Fibroblast of lung (primary cell): Measurements from ENCODE around the gene ABO. TPM values are rescaled to one million over a fixed set of nuclear protein-coding genes. Genes with fewer than 3 reads are reported as not detected.
"Not testable (repeated sequence)": the region's sequence is repeated elsewhere in the genome, so short reads cannot be mapped to it uniquely, and the experiment has no call there.

ENCODE experiments used
- DNase-seq, 2 donors: peaks; one replicate each; pipeline versions ENCODE4 v3.0.0 to v3.0.0-alpha.2; 2010; ENCODE audit warnings: low read depth in 2 of 2
- H2AFZ ChIP-seq: 2 replicates; pipeline ENCODE4 v1.5.1; 2012; ENCODE audit warnings: low read length, control low read depth, inconsistent platforms
- H3K27ac ChIP-seq: 2 replicates; pipeline ENCODE4 v1.5.1; 2011; ENCODE audit warnings: low read length, control low read depth; ENCODE audit not compliant: insufficient read depth
- H3K27me3 ChIP-seq: 2 replicates; pipeline ENCODE4 v1.5.1; 2011; ENCODE audit warnings: mild to moderate bottlenecking, low read length; ENCODE audit not compliant: control insufficient read depth, insufficient read depth
- H3K36me3 ChIP-seq: 2 replicates; pipeline ENCODE4 v1.5.1; 2011; ENCODE audit warnings: low read length; ENCODE audit not compliant: control insufficient read depth, insufficient read depth
- H3K4me1 ChIP-seq: 2 replicates; pipeline ENCODE4 v1.5.1; 2011; ENCODE audit warnings: low read length; ENCODE audit not compliant: control insufficient read depth, insufficient read depth; ENCODE audit errors: extremely low read depth
- H3K4me2 ChIP-seq: 2 replicates; pipeline ENCODE4 v1.5.1; 2011; ENCODE audit warnings: low read length, control low read depth; ENCODE audit not compliant: insufficient read depth; ENCODE audit errors: extremely low read depth
- H3K4me3 ChIP-seq, 4 experiments: fragments of 200-600 bp in 1 of 4; sonication (generic) in 1 of 4; replicated peaks in 1 of 4; 2 replicates each; pipeline ENCODE4 v1.5.1; 2011 to 2016; ENCODE audit warnings: low read length in 4 of 4, low read depth in 3 of 4, mild to moderate bottlenecking in 3 of 4, control low read depth in 2 of 4, inconsistent platforms in 1 of 4, mixed read lengths in 1 of 4; ENCODE audit not compliant: insufficient read depth in 1 of 4; ENCODE audit errors: control extremely low read depth in 1 of 4
- H3K79me2 ChIP-seq: 2 replicates; pipeline ENCODE4 v1.5.1; 2012; ENCODE audit warnings: mild to moderate bottlenecking, low read length, inconsistent platforms; ENCODE audit not compliant: control insufficient read depth, insufficient read depth
- H3K9ac ChIP-seq: 2 replicates; pipeline ENCODE4 v1.5.1; 2011; ENCODE audit warnings: mild to moderate bottlenecking, low read length, control low read depth; ENCODE audit not compliant: insufficient read depth
- H3K9me3 ChIP-seq: 2 replicates; pipeline ENCODE4 v1.5.1; 2012; ENCODE audit warnings: low read depth, low read length; ENCODE audit not compliant: control insufficient read depth, insufficient read depth
- H4K20me1 ChIP-seq: 2 replicates; pipeline ENCODE4 v1.5.1; 2011; ENCODE audit warnings: low read length; ENCODE audit not compliant: control insufficient read depth, insufficient read depth; ENCODE audit errors: extremely low read depth
- EZH2 ChIP-seq: IDR thresholded peaks from 2 replicates; pipeline ENCODE4 v1.5.1; 2012; ENCODE audit warnings: low read length, control low read depth, mild to moderate bottlenecking; ENCODE audit errors: missing control alignments
- polyA plus RNA-seq, 2 donors: library from polyadenylated mRNA; depleted of rRNA in 1 of 2; stranded (reverse) in 1 of 2; unstranded in 1 of 2; fragments of >200 nt; gene quantifications; 2 replicates each; pipeline ENCODE4 v1.2.1, GENCODE V29; 2011 to 2012; ENCODE audit warnings: missing spikeins in 1 of 2
- total RNA-seq: library from RNA; depleted of rRNA; stranded (reverse); fragments of >200 nt; gene quantifications from 2 replicates; pipeline ENCODE4 v1.2.1, GENCODE V29; 2014
- TF ChIP-seq, protein P1 (sequence below), 2 donors: IDR thresholded peaks in 1 of 2; conservative IDR thresholded peaks in 1 of 2; 1 replicate in 1 of 2; 2 replicates in 1 of 2; pipeline ENCODE4 v1.5.1; 2011 to 2012; ENCODE audit warnings: low read length in 2 of 2, control low read depth in 1 of 2, inconsistent platforms in 1 of 2, low read depth in 1 of 2, mild to moderate bottlenecking in 1 of 2

ABO gene
- total and polyA plus RNA-seq, 2 donors (not counting 1 experiment from before 2014, with no cell fraction given), result not detected

DNA sequence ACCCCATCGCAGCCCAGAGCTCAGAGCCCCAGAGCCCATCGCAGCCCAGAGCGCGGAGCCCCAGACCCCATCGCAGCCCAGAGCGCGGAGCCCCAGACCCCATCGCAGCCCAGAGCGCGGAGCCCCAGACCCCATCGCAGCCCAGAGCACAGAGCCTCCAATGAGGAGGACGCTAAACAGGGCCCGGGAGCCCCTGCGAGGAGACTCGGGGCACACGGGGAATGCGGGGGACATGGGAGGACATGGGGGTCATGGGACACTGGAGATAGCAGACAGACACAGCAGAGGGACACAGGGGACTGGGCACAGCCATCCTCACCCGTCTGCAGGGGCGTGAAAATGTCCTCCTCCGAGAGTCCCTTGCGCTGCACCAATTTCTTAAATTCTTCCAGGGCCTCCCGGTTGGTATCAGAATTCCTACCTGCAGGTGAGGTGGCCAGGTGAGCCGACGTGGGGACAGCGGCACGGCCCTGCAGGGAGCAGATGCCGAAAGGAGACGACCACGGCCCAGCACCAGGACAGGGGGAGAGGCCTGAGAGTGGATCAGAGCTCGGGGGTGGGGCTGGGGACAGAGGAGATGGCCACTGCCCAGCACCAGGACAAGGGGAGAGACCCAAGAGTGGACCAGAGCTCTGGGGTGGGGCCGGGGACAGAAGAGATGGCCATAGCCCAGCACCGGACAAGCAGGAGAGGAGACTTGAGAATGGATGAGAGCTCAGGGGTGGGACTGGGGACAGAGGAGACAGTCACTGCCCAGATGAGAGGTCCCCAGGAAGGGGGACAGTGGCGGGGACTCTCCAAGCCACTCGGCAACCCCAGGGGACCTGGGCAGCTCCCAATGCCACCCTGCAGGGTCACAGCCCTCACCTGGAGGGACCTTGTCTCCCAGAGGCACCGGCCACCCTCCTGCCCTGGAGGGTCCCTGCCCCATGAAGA lies 68.7 kb downstream of the ABO start:
- H3K9me3 ChIP-seq, result no peaks in the 10 kb centered on the region
- H3K27me3 ChIP-seq, result peaks cover 2% of the 10 kb centered on the region
- no peaks in the 10 kb centered on the region for H4K20me1 ChIP-seq
- DNase-seq, result no peak
- no peak overlapping the region for H2AFZ ChIP-seq
- H3K9ac ChIP-seq, result no peak overlapping the region
- H3K4me3 ChIP-seq, result no peak overlapping the region
- TF ChIP-seq EZH2, result no peak
- TF ChIP-seq, protein P1, sequence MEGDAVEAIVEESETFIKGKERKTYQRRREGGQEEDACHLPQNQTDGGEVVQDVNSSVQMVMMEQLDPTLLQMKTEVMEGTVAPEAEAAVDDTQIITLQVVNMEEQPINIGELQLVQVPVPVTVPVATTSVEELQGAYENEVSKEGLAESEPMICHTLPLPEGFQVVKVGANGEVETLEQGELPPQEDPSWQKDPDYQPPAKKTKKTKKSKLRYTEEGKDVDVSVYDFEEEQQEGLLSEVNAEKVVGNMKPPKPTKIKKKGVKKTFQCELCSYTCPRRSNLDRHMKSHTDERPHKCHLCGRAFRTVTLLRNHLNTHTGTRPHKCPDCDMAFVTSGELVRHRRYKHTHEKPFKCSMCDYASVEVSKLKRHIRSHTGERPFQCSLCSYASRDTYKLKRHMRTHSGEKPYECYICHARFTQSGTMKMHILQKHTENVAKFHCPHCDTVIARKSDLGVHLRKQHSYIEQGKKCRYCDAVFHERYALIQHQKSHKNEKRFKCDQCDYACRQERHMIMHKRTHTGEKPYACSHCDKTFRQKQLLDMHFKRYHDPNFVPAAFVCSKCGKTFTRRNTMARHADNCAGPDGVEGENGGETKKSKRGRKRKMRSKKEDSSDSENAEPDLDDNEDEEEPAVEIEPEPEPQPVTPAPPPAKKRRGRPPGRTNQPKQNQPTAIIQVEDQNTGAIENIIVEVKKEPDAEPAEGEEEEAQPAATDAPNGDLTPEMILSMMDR (conservative IDR thresholded peaks at IDR 0.05 in 1 of 2, IDR thresholded peaks at IDR 0.05 in 1 of 2; ENCODE audit: low read depth in 1 of 2, low read length in 2 of 2), result no peak
- H3K27ac ChIP-seq, result no peak overlapping the region
- no peaks in the 10 kb centered on the region for H3K79me2 ChIP-seq
- H3K4me2 ChIP-seq, result no peak overlapping the region
- no peaks in the 10 kb centered on the region for H3K36me3 ChIP-seq
- no peaks in the 10 kb centered on the region for H3K4me1 ChIP-seq

DNA sequence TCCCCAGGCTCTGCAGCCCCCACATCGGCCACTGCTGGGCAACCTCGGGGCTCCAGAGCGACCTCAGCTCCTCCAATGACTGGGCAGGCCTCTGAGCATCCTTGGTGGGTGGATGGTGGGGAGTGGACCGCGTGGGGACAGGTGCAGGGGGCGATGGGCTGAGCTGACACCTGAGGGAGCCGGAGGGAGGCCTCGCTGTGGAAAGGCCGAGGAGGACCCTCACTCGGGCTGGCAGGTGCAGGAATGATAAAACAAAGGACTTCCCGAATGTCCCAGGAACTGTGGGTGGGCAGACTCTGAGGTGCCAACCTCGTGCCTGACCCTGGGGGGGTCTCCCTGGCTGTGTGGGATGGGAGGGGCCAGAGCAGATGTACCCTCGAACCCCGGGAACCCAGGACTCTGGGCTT lies 69.5 kb downstream of the ABO start:
- not testable (repeated sequence) for H3K4me1 ChIP-seq, H3K79me2 ChIP-seq, DNase-seq, H3K36me3 ChIP-seq, H3K27me3 ChIP-seq, H3K4me2 ChIP-seq, H3K27ac ChIP-seq, H3K9ac ChIP-seq, H2AFZ ChIP-seq, H3K4me3 ChIP-seq, H3K9me3 ChIP-seq, H4K20me1 ChIP-seq

Other genes with a start within 250 kb of the ABO start
- 32.4 TPM in 2 replicates for gene GTF3C5, start 244.2 kb downstream of the ABO start, total RNA-seq
- 32.2 and 44.1 TPM in 2 replicates for gene GTF3C5, start 244.2 kb downstream of the ABO start, polyA plus RNA-seq
- gene CEL, start 213.2 kb downstream of the ABO start, total RNA-seq, result under 0.01 and 0.33 TPM in 2 replicates
- 0.12 and 0.19 TPM in 2 replicates for gene CEL, start 213.2 kb downstream of the ABO start, polyA plus RNA-seq
- 16.2 and 23.6 TPM in 2 replicates for gene RALGDS, start 154.0 kb downstream of the ABO start, total RNA-seq
- gene RALGDS, start 154.0 kb downstream of the ABO start, polyA plus RNA-seq, result 16.6 and 22.4 TPM in 2 replicates
- gene GBGT1, start 111.3 kb downstream of the ABO start, total RNA-seq, result 3.3 and 4.1 TPM in 2 replicates
- gene GBGT1, start 111.3 kb downstream of the ABO start, polyA plus RNA-seq, result 0.86 and 2.6 TPM in 2 replicates
- gene OBP2B, start 66.0 kb downstream of the ABO start, total RNA-seq, result not detected in 2 replicates
- not detected in 2 replicates for gene OBP2B, start 66.0 kb downstream of the ABO start, polyA plus RNA-seq
- 6.7 and 8.3 TPM in 2 replicates for gene SURF6, start 61.0 kb upstream of the ABO start, total RNA-seq
- 3.9 and 4.8 TPM in 2 replicates for gene SURF6, start 61.0 kb upstream of the ABO start, polyA plus RNA-seq
- gene MED22, start 72.9 kb upstream of the ABO start, total RNA-seq, result 12.8 and 17.8 TPM in 2 replicates
- gene MED22, start 72.9 kb upstream of the ABO start, polyA plus RNA-seq, result 13.9 and 14.8 TPM in 2 replicates
- 1,820 and 2,853 TPM in 2 replicates for gene RPL7A, start 73.0 kb upstream of the ABO start, total RNA-seq
- 2,991 and 3,227 TPM in 2 replicates for gene RPL7A, start 73.0 kb upstream of the ABO start, polyA plus RNA-seq
- gene SURF1, start 81.3 kb upstream of the ABO start, total RNA-seq, result 22.6 and 27.9 TPM in 2 replicates
- gene SURF1, start 81.3 kb upstream of the ABO start, polyA plus RNA-seq, result 31.7 and 36.8 TPM in 2 replicates
- 13.9 and 20.3 TPM in 2 replicates for gene SURF2, start 81.3 kb upstream of the ABO start, total RNA-seq
- gene SURF2, start 81.3 kb upstream of the ABO start, polyA plus RNA-seq, result 11.2 and 16.5 TPM in 2 replicates
- gene SURF4, start 100.9 kb upstream of the ABO start, total RNA-seq, result 295 and 338 TPM in 2 replicates
- 358 and 384 TPM in 2 replicates for gene SURF4, start 100.9 kb upstream of the ABO start, polyA plus RNA-seq
- 0.51 and 0.99 TPM in 2 replicates for gene STKLD1, start 101.2 kb upstream of the ABO start, total RNA-seq
- gene STKLD1, start 101.2 kb upstream of the ABO start, polyA plus RNA-seq, result 0.62 and 0.79 TPM in 2 replicates
- 21.1 and 21.3 TPM in 2 replicates for gene REXO4, start 142.8 kb upstream of the ABO start, total RNA-seq
- 16.6 and 17.2 TPM in 2 replicates for gene REXO4, start 142.8 kb upstream of the ABO start, polyA plus RNA-seq
- gene ADAMTS13, start 147.2 kb upstream of the ABO start, total RNA-seq, result 2.3 and 3.1 TPM in 2 replicates
- gene ADAMTS13, start 147.2 kb upstream of the ABO start, polyA plus RNA-seq, result 0.45 and 0.78 TPM in 2 replicates
- 8.5 and 9.1 TPM in 2 replicates for gene CACFD1, start 184.8 kb upstream of the ABO start, total RNA-seq
- 2.5 and 4.7 TPM in 2 replicates for gene CACFD1, start 184.8 kb upstream of the ABO start, polyA plus RNA-seq
- 5.6 and 9.1 TPM in 2 replicates for gene SLC2A6, start 203.9 kb upstream of the ABO start, total RNA-seq
- gene SLC2A6, start 203.9 kb upstream of the ABO start, polyA plus RNA-seq, result 6.7 and 7.6 TPM in 2 replicates
- gene MYMK, start 249.8 kb upstream of the ABO start, total RNA-seq, result not detected in 2 replicates
- not detected in 2 replicates for gene MYMK, start 249.8 kb upstream of the ABO start, polyA plus RNA-seq